K562 (cell line): ENCODE data around the gene UVRAG. TPM values are rescaled to one million over a fixed set of nuclear protein-coding genes. Genes with fewer than 3 reads are reported as not detected.

Experiments used
- BHLHE40 ChIP-seq: IDR thresholded peaks from 2 replicates; pipeline ENCODE4 v1.6.1; 2011; ENCODE audit warnings: low read length, improper control_type of control experiment
- CBFB ChIP-seq: sonication (generic); formaldehyde crosslinking; IDR thresholded peaks from 2 replicates; pipeline ENCODE4 v1.4.0; 2020; ENCODE audit warnings: mild to moderate bottlenecking, missing genetic modification reagents
- CLOCK ChIP-seq: fragments of 250-450 bp; sonication (Bioruptor Pico); IDR thresholded peaks from 2 replicates; pipeline ENCODE4 v1.4.0; 2020; ENCODE audit warnings: mild to moderate bottlenecking, moderate library complexity, borderline replicate concordance
- NFIX ChIP-seq: fragments of 250-450 bp; sonication (Bioruptor Pico); IDR thresholded peaks from 2 replicates; pipeline ENCODE4 v1.4.0; 2020; ENCODE audit warnings: low read depth, mild to moderate bottlenecking, moderate library complexity
- RB1 ChIP-seq: fragments of 450-650 bp; IDR thresholded peaks from 2 replicates; pipeline ENCODE4 v1.6.1; 2017; ENCODE audit warnings: low read depth, mild to moderate bottlenecking
- ZNF143 ChIP-seq: sonication (generic); formaldehyde crosslinking; IDR thresholded peaks from 2 replicates; pipeline ENCODE4 v1.9.0; 2022; ENCODE audit warnings: mild to moderate bottlenecking, missing genetic modification reagents
- polyA plus RNA-seq, 8 experiments: library from polyadenylated mRNA; depleted of rRNA in 4 of 8; stranded (reverse) in 5 of 8; unstranded in 3 of 8; fragments of >200 nt; fragmentation: Nextera tagmentation in 2 of 8; fragmentation: Illumina TruSeq in 1 of 8; extraction: Ambion mirVana in 2 of 8; extraction: Trizol in 1 of 8; gene quantifications; 2 replicates each; pipeline versions ENCODE4 v1.2.1 to v1.2.3, GENCODE V29; 2011 to 2014; ENCODE audit warnings: inconsistent platforms in 1 of 8, missing spikeins in 1 of 8
- total RNA-seq, 7 experiments: library from RNA; depleted of rRNA in 6 of 7; stranded (reverse); fragments of >200 nt in 6 of 7; fragmentation: Illumina TruSeq in 2 of 7; extraction: Trizol in 2 of 7; gene quantifications; 2 replicates each; pipeline versions ENCODE4 v1.2.1 to v1.2.3, GENCODE V29; 2011 to 2021; ENCODE audit warnings: low replicate concordance in 1 of 7

UVRAG gene
- total and polyA plus RNA-seq, 9 of the 15 experiments (the other 6 are each of a cell fraction or from before 2014, with no cell fraction given): 3.1 to 17.8 (median 12.4) TPM

DNA sequence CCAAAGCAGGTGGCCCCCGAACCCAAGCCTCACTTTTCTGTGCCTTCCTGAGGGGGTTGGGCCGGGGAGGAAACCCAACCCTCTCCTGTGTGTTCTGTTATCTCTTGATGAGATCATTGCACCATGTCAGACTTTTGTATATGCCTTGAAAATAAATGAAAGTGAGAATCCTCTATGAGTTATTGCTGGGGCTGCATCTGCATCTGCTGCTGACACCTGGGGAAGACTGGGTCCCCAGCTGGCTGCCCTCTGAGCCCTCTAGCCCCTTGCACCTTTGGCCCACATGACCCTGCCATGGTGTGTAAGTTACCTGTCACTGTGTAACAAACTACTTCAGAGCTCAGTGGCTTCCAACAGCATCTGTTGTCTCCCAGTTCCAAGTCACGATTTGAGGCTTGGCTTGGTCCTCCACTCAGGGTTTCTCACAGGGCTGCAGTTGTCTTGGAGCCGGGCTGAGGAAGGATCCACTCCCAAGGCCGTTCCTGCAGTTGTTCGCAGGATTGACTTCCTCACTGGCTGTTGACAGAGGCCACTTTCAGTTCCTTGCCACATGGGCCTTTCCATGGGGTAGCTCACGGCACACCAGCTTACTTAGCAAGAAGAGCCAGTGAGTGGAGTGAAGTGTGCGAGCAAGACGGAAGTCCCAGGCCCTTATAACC is 13.5 kb upstream of the UVRAG start (continued):
- TF ChIP-seq CLOCK (CRISPR knock-in tag) (no peak), NFIX (CRISPR knock-in tag) (no peak), ZNF143 (CRISPR knock-in tag) (no peak), CBFB (CRISPR knock-in tag) (no peak), BHLHE40 (no peak), RB1 (no peak)
